GM19455 (cell line): ENCODE data around the gene CELSR3.

Source experiments
- ATAC-seq: cut with Tn5 transposase; IDR thresholded peaks from one replicate; pipeline ENCODE4 v1.9.1; 2021; ENCODE audit not compliant: unreplicated experiment

The CELSR3 gene

GRCh38 chr3:48600711-48601621, 61.7 kb downstream of the CELSR3 start:
- no peak for ATAC-seq

- ATAC-seq, result no peak
Measured at GRCh38 chr3:48599509-48600285, 63.0 kb downstream of the CELSR3 start.

DNA sequence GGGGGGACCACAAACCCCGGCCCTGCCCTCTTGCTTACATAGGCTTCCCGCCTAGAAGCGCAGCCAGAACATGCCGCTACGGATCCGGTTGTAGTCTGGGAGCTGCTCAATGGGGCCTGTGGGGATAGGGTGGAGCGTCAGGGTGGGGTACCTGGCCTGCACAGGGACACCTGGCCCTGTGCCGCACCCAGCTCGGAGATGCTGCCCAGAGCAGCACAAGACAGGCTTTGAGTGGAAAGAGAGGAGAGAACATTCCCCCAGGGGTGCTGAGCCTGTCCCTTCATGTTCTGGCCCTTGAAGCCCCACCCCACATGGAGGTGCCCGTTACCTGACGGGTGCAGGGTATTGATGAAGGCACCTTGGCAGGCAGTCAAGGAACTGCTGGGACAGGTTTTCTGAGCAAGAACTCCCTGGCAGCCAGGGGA, 63.6 kb downstream of the CELSR3 start:
- no peak for ATAC-seq

- no peak for ATAC-seq
Measured at GRCh38 chr3:48598323-48599076, 64.2 kb downstream of the CELSR3 start.

DNA sequence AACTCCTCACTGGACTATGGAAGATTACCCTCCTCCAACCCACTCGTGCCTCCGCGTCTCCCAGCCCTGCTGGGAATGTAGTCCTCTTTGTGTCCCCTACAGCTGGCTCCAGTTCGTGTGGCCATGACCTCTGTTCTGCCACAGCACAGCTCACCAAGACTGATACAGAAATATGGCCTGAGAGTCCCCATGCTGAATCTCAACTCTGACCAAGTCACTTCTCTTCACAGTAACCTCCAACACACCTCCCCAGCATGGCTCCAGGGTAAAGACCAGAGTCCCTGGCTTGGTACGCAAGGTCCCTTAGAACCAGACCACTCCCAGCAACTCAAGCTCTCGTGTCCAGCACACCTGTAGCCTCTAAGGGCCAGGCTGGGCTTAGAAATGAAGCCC, 65.3 kb downstream of the CELSR3 start:
- no peak for ATAC-seq

GRCh38 chr3:48596676-48597407, 65.8 kb downstream of the CELSR3 start:
- no peak for ATAC-seq

DNA sequence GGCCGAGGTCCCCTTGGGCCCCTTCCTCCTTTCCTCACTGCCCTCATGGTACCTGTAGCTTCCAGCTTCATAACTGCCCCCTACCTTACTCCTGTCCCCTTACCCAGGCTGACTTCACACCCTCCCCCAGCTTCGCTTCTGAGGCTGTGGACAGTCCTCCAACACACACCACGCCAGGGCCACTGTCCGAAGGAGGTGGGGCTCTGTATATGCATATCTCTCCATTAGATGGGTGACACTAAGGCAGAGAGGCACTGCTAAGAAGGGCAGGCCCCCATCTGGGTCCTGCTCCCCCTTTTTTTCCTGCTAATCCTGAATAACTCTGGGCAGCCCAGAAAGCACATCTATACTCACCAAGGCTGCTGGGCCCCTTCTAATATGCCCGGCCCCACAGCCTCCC, 66.5 kb downstream of the CELSR3 start:
- ATAC-seq, result no peak

DNA sequence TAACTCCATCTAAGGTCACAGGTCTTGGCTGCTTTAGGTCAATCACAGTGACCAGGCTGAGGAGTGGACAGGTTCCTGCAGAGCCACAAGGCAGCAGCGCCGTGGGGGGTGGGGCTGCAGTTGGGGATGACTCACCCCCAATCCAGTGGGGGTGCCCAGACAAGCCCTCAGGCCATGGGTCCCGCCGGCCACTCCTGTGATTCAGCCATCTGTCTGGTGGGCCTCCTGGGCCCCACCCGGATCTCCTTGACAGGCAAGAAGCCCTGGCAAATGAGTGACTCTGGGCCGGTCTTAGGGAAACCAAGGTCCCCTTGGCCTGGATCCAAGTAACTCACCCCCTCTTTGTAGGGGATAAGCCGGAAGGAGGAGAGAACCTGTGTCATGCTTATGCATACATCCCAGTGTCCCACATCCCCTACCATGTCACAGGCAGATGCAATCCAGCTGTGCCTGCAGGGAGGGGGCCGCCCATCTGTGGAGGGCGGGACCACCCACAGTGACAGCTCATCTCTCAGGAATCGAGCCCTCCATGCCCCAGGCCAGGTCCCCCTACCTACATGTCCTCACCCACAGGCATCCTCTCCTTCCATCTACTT, 67.1 kb downstream of the CELSR3 start:
- ATAC-seq, result no peak

GRCh38 chr3:48595075-48595525, 67.6 kb downstream of the CELSR3 start, which contains the start of gene COL7A1:
Gene COL7A1 (minus strand): TSS chr3:48595329. CDS start chr3:48595159, 170 bp downstream.
- ATAC-seq, result no peak

- no peak for ATAC-seq
Measured at GRCh38 chr3:48594417-48595049, 68.2 kb downstream of the CELSR3 start.

- no peak for ATAC-seq
Measured at GRCh38 chr3:48593337-48593736, 69.3 kb downstream of the CELSR3 start.

GRCh38 chr3:48592519-48593087, 70.1 kb downstream of the CELSR3 start:
- no peak for ATAC-seq

- ATAC-seq, result no peak
Measured at GRCh38 chr3:48591886-48592518, 70.7 kb downstream of the CELSR3 start.

GRCh38 chr3:48591436-48591835, 71.2 kb downstream of the CELSR3 start:
- ATAC-seq, result no peak

GRCh38 chr3:48588230-48588629, 74.5 kb downstream of the CELSR3 start:
- ATAC-seq, result no peak

GRCh38 chr3:48587686-48588085, 75.0 kb downstream of the CELSR3 start:
- no peak for ATAC-seq
